H9 (cell line): ENCODE results near the gene CCDC7. TPM values are rescaled to one million over a fixed set of nuclear protein-coding genes. Genes with fewer than 3 reads are reported as not detected.

Experiments used
- DNase-seq: peaks from one replicate; pipeline ENCODE4 v3.0.0-alpha.2; 2017
- H2AFZ ChIP-seq: one replicate; pipeline ENCODE4 v1.6.1; 2013; ENCODE audit warnings: mild to moderate bottlenecking, low read length, control low read depth, moderate library complexity
- H2AK5ac ChIP-seq: 2 replicates; pipeline ENCODE4 v1.6.1; 2013; ENCODE audit warnings: low read length, control low read depth, mixed read lengths; ENCODE audit not compliant: insufficient read length
- H2BK120ac ChIP-seq: one replicate; pipeline ENCODE4 v1.6.1; 2013; ENCODE audit warnings: low read depth, mild to moderate bottlenecking, low read length, control low read depth, inconsistent platforms; ENCODE audit not compliant: poor library complexity, severe bottlenecking
- H2BK12ac ChIP-seq: 2 replicates; pipeline ENCODE4 v1.6.1; 2013; ENCODE audit warnings: low read length, control low read depth, mixed read lengths, low read depth; ENCODE audit not compliant: insufficient read length
- H2BK15ac ChIP-seq: 2 replicates; pipeline ENCODE4 v1.6.1; 2013; ENCODE audit warnings: low read depth, low read length, control low read depth
- H2BK20ac ChIP-seq: one replicate; pipeline ENCODE4 v1.6.1; 2013; ENCODE audit warnings: low read depth, mild to moderate bottlenecking, low read length, control low read depth, inconsistent platforms; ENCODE audit not compliant: poor library complexity, severe bottlenecking
- H2BK5ac ChIP-seq: 2 replicates; pipeline ENCODE4 v1.6.1; 2013; ENCODE audit warnings: low read length, control low read depth, mixed read lengths; ENCODE audit not compliant: insufficient read length
- H3K14ac ChIP-seq: 2 replicates; pipeline ENCODE4 v1.6.1; 2013; ENCODE audit warnings: low read length, control low read depth; ENCODE audit not compliant: insufficient read depth
- H3K18ac ChIP-seq: 2 replicates; pipeline ENCODE4 v1.6.1; 2013; ENCODE audit warnings: low read depth, mild to moderate bottlenecking, mixed read lengths, low read length, control low read depth; ENCODE audit not compliant: insufficient read length
- H3K23ac ChIP-seq: 2 replicates; pipeline ENCODE4 v1.6.1; 2013; ENCODE audit warnings: low read length, control low read depth, mixed read lengths, low read depth; ENCODE audit not compliant: insufficient read length
- H3K23me2 ChIP-seq: 2 replicates; pipeline ENCODE4 v1.6.1; 2013; ENCODE audit warnings: low read depth, mild to moderate bottlenecking, mixed read lengths, low read length, control low read depth; ENCODE audit not compliant: insufficient read length, poor library complexity, severe bottlenecking
- H3K27ac ChIP-seq: 2 replicates; pipeline ENCODE4 v1.5.1; 2013; ENCODE audit warnings: low read length, control low read depth, mixed read lengths, low read depth; ENCODE audit not compliant: insufficient read length
- H3K27me3 ChIP-seq: 2 replicates; pipeline ENCODE4 v1.6.1; 2013; ENCODE audit warnings: low read length, control low read depth, inconsistent platforms; ENCODE audit not compliant: insufficient read depth
- H3K4ac ChIP-seq: 2 replicates; pipeline ENCODE4 v1.6.1; 2013; ENCODE audit warnings: low read depth, mild to moderate bottlenecking, control low read depth, inconsistent platforms, low read length, moderate library complexity
- H3K4me1 ChIP-seq: 2 replicates; pipeline ENCODE4 v1.6.1; 2013; ENCODE audit warnings: low read length, control low read depth, inconsistent platforms; ENCODE audit not compliant: insufficient read depth
- H3K4me2 ChIP-seq: 2 replicates; pipeline ENCODE4 v1.6.1; 2013; ENCODE audit warnings: low read length, control low read depth, mixed read lengths; ENCODE audit not compliant: insufficient read length, insufficient read depth
- H3K56ac ChIP-seq: 2 replicates; pipeline ENCODE4 v1.6.1; 2013; ENCODE audit warnings: low read depth, mild to moderate bottlenecking, mixed read lengths, low read length, control low read depth; ENCODE audit not compliant: insufficient read length
- H3K79me1 ChIP-seq: 2 replicates; pipeline ENCODE4 v1.6.1; 2013; ENCODE audit warnings: low read depth, mild to moderate bottlenecking, moderate library complexity, low read length, control low read depth, inconsistent platforms; ENCODE audit not compliant: insufficient read depth, poor library complexity, severe bottlenecking
- H3K79me2 ChIP-seq: 2 replicates; pipeline ENCODE4 v1.6.1; 2013; ENCODE audit warnings: low read length, control low read depth, inconsistent platforms; ENCODE audit not compliant: insufficient read depth
- H3K9ac ChIP-seq: 2 replicates; pipeline ENCODE4 v1.6.1; 2013; ENCODE audit warnings: low read length, control low read depth, mixed read lengths; ENCODE audit not compliant: insufficient read length; ENCODE audit errors: extremely low read depth
- H3K9me3 ChIP-seq: one replicate; pipeline ENCODE4 v1.6.1; 2013; ENCODE audit warnings: low read depth, low read length, inconsistent platforms; ENCODE audit not compliant: control insufficient read depth
- H3T11ph ChIP-seq: one replicate; pipeline ENCODE4 v1.6.1; 2013; ENCODE audit warnings: mild to moderate bottlenecking, low read length, control low read depth, inconsistent platforms
- H4K20me1 ChIP-seq: one replicate; pipeline ENCODE4 v1.6.1; 2013; ENCODE audit not compliant: control insufficient read depth, insufficient read length, insufficient read depth
- H4K5ac ChIP-seq: 2 replicates; pipeline ENCODE4 v1.6.1; 2013; ENCODE audit warnings: low read depth, mild to moderate bottlenecking, mixed read lengths, low read length, control low read depth; ENCODE audit not compliant: insufficient read length
- H4K8ac ChIP-seq: replicated peaks from 2 replicates; pipeline ENCODE4 v1.6.1; 2013; ENCODE audit warnings: low read length, control low read depth, mixed read lengths, low read depth; ENCODE audit not compliant: insufficient read length
- H4K91ac ChIP-seq: 2 replicates; pipeline ENCODE4 v1.6.1; 2013; ENCODE audit warnings: low read depth, mild to moderate bottlenecking, moderate library complexity, mixed read lengths, low read length, control low read depth; ENCODE audit not compliant: insufficient read length
- H3K27ac Mint-ChIP-seq, 3 experiments: 2 replicates in 2 of 3; 3 replicates in 1 of 3; pipeline ENCODE4 v1.8.0; 2020 to 2021; ENCODE audit warnings: mixed read lengths in 3 of 3, mild to moderate bottlenecking in 1 of 3, moderate library complexity in 1 of 3
- H3K27me3 Mint-ChIP-seq: 2 replicates; pipeline ENCODE4 v1.8.0; 2021; ENCODE audit warnings: low read depth, mild to moderate bottlenecking, moderate library complexity, mixed read lengths
- H3K36me3 Mint-ChIP-seq, 3 experiments: 2 replicates in 2 of 3; 3 replicates in 1 of 3; pipeline ENCODE4 v1.8.0; 2020 to 2021; ENCODE audit warnings: low read depth in 3 of 3, mixed read lengths in 3 of 3; ENCODE audit not compliant: insufficient read depth in 1 of 3
- H3K4me1 Mint-ChIP-seq, 2 experiments: 2 replicates each; pipeline ENCODE4 v1.8.0; 2020; ENCODE audit warnings: mixed read lengths in 2 of 2
- H3K4me3 Mint-ChIP-seq, 2 experiments: 2 replicates in 1 of 2; 3 replicates in 1 of 2; pipeline ENCODE4 v1.8.0; 2020 to 2021; ENCODE audit warnings: mild to moderate bottlenecking in 2 of 2, mixed read lengths in 2 of 2, moderate library complexity in 1 of 2
- H3K9me3 Mint-ChIP-seq, 2 experiments: 2 replicates in 1 of 2; 3 replicates in 1 of 2; pipeline ENCODE4 v1.8.0; 2020; ENCODE audit warnings: mild to moderate bottlenecking in 2 of 2, mixed read lengths in 2 of 2, moderate library complexity in 1 of 2
- CTCF ChIP-seq: fragments of 200-600 bp; sonication (generic); conservative IDR thresholded peaks from 3 replicates; pipeline ENCODE4 v1.8.0; 2021; ENCODE audit warnings: antibody characterized with exemption, mild to moderate bottlenecking
- WGBS: extraction: QIAGEN DNeasy Blood & Tissue Kit; methylation state at CpG from one replicate; pipeline ENCODE4 v1.1.7; 2013; ENCODE audit warnings: missing lambda C conversion rate, low lambda C conversion rate, mixed read lengths; ENCODE audit not compliant: insufficient read length; ENCODE audit errors: extremely low coverage; 5-methylcytosine and 5-hydroxymethylcytosine counted together
- total RNA-seq: library from RNA; stranded (reverse); gene quantifications from 2 replicates; pipeline ENCODE4 v1.2.1, GENCODE V29; 2021

Gene CCDC7
- total RNA-seq, 1 experiment from 2014 or later, result 1.6 TPM

- no peak overlapping the region for H2AK5ac ChIP-seq
- TF ChIP-seq CTCF, result no peak
- H3K4me1 ChIP-seq, result no peaks in the 10 kb centered on the region
- no peak overlapping the region for H3K27ac ChIP-seq
- Mint-ChIP-seq H3K36me3 (peaks cover 0 to 8% (median 0%) of the 10 kb centered on the region in 3 experiments; a peak in 2 of 7 replicates), H3K4me1 (no peaks in the 10 kb centered on the region), H3K9me3 (peaks cover 13 to 14% of the 10 kb centered on the region in 2 experiments), H3K4me3 (no peak overlapping the region), H3K27ac (no peak overlapping the region), H3K27me3 (peaks cover 2% of the 10 kb centered on the region; the same call in 1 of the 2 replicates)
- H3K79me2 ChIP-seq, result no peaks in the 10 kb centered on the region
- H4K20me1 ChIP-seq, result no peaks in the 10 kb centered on the region
- no peak overlapping the region for H2BK20ac ChIP-seq
- H3K23me2 ChIP-seq, result no peaks in the 10 kb centered on the region
- no peaks in the 10 kb centered on the region for H3K9me3 ChIP-seq
- H3T11ph ChIP-seq, result no peak overlapping the region
- WGBS, result no CpG with 5 or more reads among the region's 1 CpG
- no peak overlapping the region for H4K8ac ChIP-seq
- no peak overlapping the region for H2BK15ac ChIP-seq
- no peak overlapping the region for H3K14ac ChIP-seq
- H3K9ac ChIP-seq, result no peak overlapping the region
- H4K91ac ChIP-seq, result no peak overlapping the region
- H3K4me2 ChIP-seq, result no peak overlapping the region
- no peak overlapping the region for H2AFZ ChIP-seq
- no peak overlapping the region for H4K5ac ChIP-seq
- no peak overlapping the region for H3K18ac ChIP-seq
- H2BK5ac ChIP-seq, result no peak overlapping the region
- H3K56ac ChIP-seq, result no peak overlapping the region
- no peak for DNase-seq
- no peaks in the 10 kb centered on the region for H3K79me1 ChIP-seq
- H3K23ac ChIP-seq, result no peak overlapping the region
- H2BK120ac ChIP-seq, result no peak overlapping the region
- H2BK12ac ChIP-seq, result no peak overlapping the region
- no peaks in the 10 kb centered on the region for H3K27me3 ChIP-seq
- H3K4ac ChIP-seq, result no peak overlapping the region
These were observed 12.4 kb upstream of the CCDC7 start for GRCh38 chr10:32433542-32433941.
